Measurements from ENCODE around the gene BRINP1. TPM values are rescaled to one million over a fixed set of nuclear protein-coding genes. Genes with fewer than 3 reads are reported as not detected.
A peak's percentile ranks its signal among the peaks of the same experiment; 100 is the strongest.
"Not testable (repeated sequence)": the region's sequence is repeated elsewhere in the genome, so short reads cannot be mapped to it uniquely, and the experiment has no call there.

Gene BRINP1
- total RNA-seq, 2 donors from 2014 or later: 0.15 to 0.17 TPM

GRCh38 chr9:119234636-119235035 lies 134.6 kb downstream of the BRINP1 start:
- intact Hi-C loops (cut with DNase I, micrococcal nuclease): no loop called here
- DNase-seq (no peak), ATAC-seq (no peak)

GRCh38 chr9:119227422-119227821 lies 141.8 kb downstream of the BRINP1 start:
- DNase-seq (no peak), ATAC-seq (no peak)
- intact Hi-C loops (cut with DNase I, micrococcal nuclease): no loop called here

- intact Hi-C loops (cut with DNase I, micrococcal nuclease): no loop called here
- no peak for DNase-seq
- ATAC-seq: no peak
Measured at GRCh38 chr9:119224431-119224830, 144.8 kb downstream of the BRINP1 start.

- intact Hi-C loops (cut with DNase I, micrococcal nuclease): no loop called here
- ATAC-seq (peak; percentile 85), DNase-seq (no peak)
Measured at GRCh38 chr9:119221276-119221675, 148.0 kb downstream of the BRINP1 start.

DNA sequence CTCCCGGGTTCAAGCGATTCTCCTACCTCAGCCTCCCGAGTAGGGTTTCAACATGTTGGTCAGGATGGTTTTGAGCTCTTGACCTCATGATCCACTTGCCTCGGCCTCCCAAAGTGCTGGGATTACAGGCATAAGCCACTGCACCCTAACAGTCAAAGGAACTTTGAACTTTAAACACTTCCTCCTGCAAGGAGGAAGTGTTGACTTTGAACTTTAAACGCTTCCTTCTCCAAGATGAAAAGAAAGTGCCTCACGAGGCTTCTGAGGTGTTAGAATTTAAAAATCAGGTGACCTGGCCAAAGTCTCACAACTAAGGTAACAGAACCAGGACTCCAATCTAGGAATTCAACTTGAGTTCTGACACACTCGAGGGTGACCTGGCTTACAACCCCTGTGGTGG lies 150.9 kb downstream of the BRINP1 start:
- intact Hi-C loops (cut with DNase I, micrococcal nuclease): no loop called here
- ATAC-seq: peak; percentile 87
- peak in 1 of 2 donors; percentile 4 for DNase-seq

GRCh38 chr9:119216651-119217331 lies 152.4 kb downstream of the BRINP1 start:
- intact Hi-C loops (cut with DNase I, micrococcal nuclease): no loop called here
- no peak for ATAC-seq
- peak; percentile 12 to 35 for DNase-seq

DNA sequence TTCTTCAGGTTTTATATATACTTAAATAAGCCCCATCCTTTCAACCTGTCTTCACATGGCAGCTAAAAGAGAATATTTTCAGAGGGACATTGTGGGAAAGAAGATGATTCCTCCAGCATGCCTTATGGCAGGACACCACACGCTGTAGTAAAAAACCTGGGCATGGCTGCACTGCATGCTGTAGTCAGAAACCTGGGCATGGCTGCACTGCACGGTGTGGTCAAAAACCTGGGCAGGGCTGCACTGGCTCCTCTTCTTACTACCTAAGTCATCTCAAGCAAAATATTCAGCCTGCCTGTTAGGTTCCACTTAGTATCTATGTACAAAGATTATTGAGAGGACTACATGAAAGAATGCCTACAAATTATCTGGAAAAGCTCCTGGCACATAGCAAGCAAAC lies 153.6 kb downstream of the BRINP1 start:
- intact Hi-C loops (cut with DNase I, micrococcal nuclease): no loop called here
- DNase-seq (no peak), ATAC-seq (no peak)

- no peak for ATAC-seq
- DNase-seq: no peak
- intact Hi-C loops (cut with DNase I, micrococcal nuclease): no loop called here
Measured at GRCh38 chr9:119213471-119213870, 155.8 kb downstream of the BRINP1 start.

GRCh38 chr9:119197893-119198607 lies 171.2 kb downstream of the BRINP1 start:
- intact Hi-C loops (cut with DNase I, micrococcal nuclease): no loop called here
- no peak for DNase-seq
- ATAC-seq: no peak

GRCh38 chr9:119195521-119195920 lies 173.7 kb downstream of the BRINP1 start:
- intact Hi-C loops (cut with DNase I, micrococcal nuclease): no loop called here
- ATAC-seq: no peak
- no peak for DNase-seq

- ATAC-seq: no peak
- DNase-seq: no peak
- intact Hi-C loops (cut with DNase I, micrococcal nuclease): no loop called here
Measured at GRCh38 chr9:119185298-119185697, 183.9 kb downstream of the BRINP1 start.

DNA sequence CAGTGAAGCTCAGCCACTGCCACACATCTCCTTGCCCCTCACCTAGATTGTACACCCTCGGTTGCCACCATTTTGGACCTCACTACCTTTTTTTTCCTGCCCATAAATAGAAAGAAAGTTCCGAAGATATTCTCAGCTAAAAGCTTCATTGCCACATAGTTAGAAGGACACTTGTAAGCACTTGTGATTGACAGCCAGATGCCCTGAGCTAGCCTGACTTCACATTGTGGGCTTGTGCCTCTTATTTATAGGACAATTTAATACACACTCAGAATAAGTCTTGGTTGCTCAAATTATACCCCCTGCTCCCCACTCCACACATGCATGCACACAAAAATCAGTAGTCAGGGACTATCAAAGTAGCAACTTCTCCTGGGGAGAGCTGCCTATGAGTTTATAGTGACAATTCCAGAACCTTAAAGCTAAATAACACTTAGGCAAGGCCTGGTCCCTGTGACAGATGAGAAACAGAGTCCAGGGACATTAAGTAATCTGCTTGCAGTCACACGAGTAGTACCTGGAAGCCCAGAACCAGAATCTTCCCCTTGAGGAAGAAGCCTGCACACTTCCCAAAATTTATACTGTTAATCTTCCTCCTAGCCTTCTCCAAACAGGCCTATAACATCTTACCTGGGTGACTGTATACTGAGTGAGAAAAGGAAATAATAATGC lies 184.8 kb downstream of the BRINP1 start:
- ATAC-seq (no peak), DNase-seq (no peak)
- intact Hi-C loops (cut with DNase I, micrococcal nuclease): no loop called here

GRCh38 chr9:119181561-119181960 lies 187.7 kb downstream of the BRINP1 start:
- ATAC-seq (no peak), DNase-seq (no peak)
- intact Hi-C loops (cut with DNase I, micrococcal nuclease): no loop called here

DNA sequence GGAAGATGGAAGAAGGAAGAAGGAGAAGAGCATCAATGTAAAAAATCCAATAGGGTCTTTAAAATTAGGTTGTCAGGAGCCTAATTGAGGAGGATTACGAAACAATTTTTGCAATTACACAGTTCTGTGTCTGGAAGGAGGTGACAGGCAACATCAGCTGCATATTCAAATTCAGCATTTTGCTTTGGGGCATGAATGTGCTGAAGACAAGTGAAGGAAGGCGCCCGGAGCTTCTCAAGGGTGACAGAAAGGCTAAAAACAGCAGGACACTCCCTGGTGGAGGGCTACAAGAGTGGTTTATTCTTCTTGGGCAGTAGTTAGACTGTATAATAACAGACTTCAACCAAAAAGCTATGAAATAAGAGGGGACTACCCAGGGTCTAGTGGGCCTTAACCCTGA lies 188.3 kb downstream of the BRINP1 start:
- intact Hi-C loops (cut with DNase I, micrococcal nuclease): no loop called here
- DNase-seq (no peak), ATAC-seq (no peak)

DNA sequence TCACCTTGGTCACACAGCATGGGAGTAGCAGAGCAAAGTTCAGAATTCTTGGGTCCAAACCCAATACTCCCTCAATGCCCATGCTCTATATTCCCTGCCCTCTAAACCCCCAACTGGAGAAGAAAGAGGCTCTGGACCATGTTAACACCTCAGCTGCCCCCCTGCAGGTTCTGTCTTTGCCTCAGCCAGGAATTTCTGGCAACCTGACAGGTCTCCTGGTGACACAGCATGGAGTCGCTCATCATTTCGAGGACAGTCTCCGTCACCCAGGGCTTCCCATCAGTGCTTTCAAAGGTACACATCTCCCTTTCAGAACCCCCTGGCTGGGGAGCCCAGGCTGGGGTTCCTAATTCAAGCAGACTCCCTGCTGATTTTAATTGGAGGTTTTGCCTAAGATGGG lies 189.5 kb downstream of the BRINP1 start:
- intact Hi-C loops (cut with DNase I, micrococcal nuclease): no loop called here
- ATAC-seq (no peak), DNase-seq (no peak)

GRCh38 chr9:119177196-119177595 lies 192.0 kb downstream of the BRINP1 start:
- DNase-seq: no peak
- no peak for ATAC-seq
- intact Hi-C loops (cut with DNase I, micrococcal nuclease): no loop called here

- DNase-seq (no peak), ATAC-seq (no peak)
- intact Hi-C loops (cut with DNase I, micrococcal nuclease): no loop called here
Measured at GRCh38 chr9:119175581-119175980, 193.7 kb downstream of the BRINP1 start.

- peak in 1 of 2 donors; percentile 44 for DNase-seq
- intact Hi-C loops (cut with DNase I, micrococcal nuclease); ATAC-seq: not testable (repeated sequence)
Measured at GRCh38 chr9:119169222-119169621, 200.0 kb downstream of the BRINP1 start.

DNA sequence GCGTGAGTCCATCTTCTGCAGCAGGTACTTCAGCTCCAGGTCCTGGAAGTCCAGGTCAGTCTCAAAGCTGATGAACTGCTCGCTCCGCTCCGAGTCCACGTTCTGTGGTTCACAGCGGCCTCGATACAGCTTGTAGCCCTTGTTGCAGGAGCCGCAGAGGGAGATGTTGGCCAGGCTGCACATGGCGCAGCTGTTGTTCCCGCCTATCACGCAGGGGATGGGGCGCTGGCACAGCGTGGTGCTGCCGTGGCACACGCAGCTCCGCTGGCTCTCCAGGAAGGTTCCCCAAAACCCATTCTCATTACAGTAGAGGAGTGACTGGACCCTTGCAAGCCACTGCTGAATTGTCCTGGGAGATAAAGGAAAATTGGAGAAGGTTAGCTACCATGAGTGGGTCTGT lies 201.4 kb downstream of the BRINP1 start:
- intact Hi-C loops (cut with DNase I, micrococcal nuclease): no loop called here
- ATAC-seq (no peak), DNase-seq (no peak)

DNA sequence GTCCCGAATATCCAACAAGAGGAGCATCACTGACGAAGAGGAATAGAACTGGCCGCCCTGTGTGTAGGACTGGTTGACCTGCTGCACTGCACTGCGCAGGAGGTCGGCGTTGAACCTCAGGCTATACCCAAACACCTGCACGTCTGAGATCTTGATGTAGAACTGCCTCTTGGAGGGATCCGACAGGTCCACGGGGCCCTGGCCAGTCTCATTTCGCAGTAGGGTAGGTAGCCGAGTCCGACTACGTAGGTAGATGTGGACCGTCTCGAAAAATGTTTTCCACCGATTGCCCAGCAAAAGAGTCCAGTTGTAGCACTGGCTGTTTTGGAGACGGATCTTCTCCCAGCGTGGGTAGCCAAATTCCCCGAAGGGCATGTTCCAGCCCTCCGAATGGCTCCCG lies 202.0 kb downstream of the BRINP1 start:
- intact Hi-C loops (cut with DNase I, micrococcal nuclease): no loop called here
- ATAC-seq: no peak
- DNase-seq: no peak

All from left colon (tissue), 2 donors.